SIG-M5 treated with dmso at 0.1 percent for 504 hours (cell line): Measurements from ENCODE around the gene ZC3HAV1.
A peak's percentile ranks its signal among the peaks of the same experiment; 100 is the strongest.
"Not testable (repeated sequence)": the region's sequence is repeated elsewhere in the genome, so short reads cannot be mapped to it uniquely, and the experiment has no call there.

Source experiments
- DNase-seq: peaks from one replicate; lab custom pipeline; 2025; ENCODE audit not compliant: unreplicated experiment; lab: John Stamatoyannopoulos, UW

ZC3HAV1 gene

GRCh38 chr7:139112741-139113250 lies 3.3 kb upstream of the ZC3HAV1 start:
- no peak for DNase-seq

GRCh38 chr7:139112316-139112715 lies 2.8 kb upstream of the ZC3HAV1 start:
- no peak for DNase-seq

- no peak for DNase-seq
Measured at GRCh38 chr7:139111811-139112301, 2.3 kb upstream of the ZC3HAV1 start.

GRCh38 chr7:139111147-139111546 lies 1.6 kb upstream of the ZC3HAV1 start:
- no peak for DNase-seq

GRCh38 chr7:139109983-139110411 lies 477 bp upstream of the ZC3HAV1 start:
- no peak for DNase-seq

GRCh38 chr7:139108266-139109187 lies 993 bp downstream of the ZC3HAV1 start:
- DNase-seq: peak; percentile 48

GRCh38 chr7:139106959-139107358 lies 2.6 kb downstream of the ZC3HAV1 start:
- peak; percentile 46 for DNase-seq

GRCh38 chr7:139106227-139106626 lies 3.3 kb downstream of the ZC3HAV1 start:
- DNase-seq: not testable (repeated sequence)

GRCh38 chr7:139105484-139105883 lies 4.0 kb downstream of the ZC3HAV1 start:
- DNase-seq: no peak

GRCh38 chr7:139104091-139104450 lies 5.4 kb downstream of the ZC3HAV1 start:
- DNase-seq: peak; percentile 67

- DNase-seq: no peak
Measured at GRCh38 chr7:139103057-139103815, 6.3 kb downstream of the ZC3HAV1 start.

GRCh38 chr7:139101637-139102158 lies 7.8 kb downstream of the ZC3HAV1 start:
- DNase-seq: not testable (repeated sequence)

GRCh38 chr7:139099172-139099947 lies 10.2 kb downstream of the ZC3HAV1 start:
- no peak for DNase-seq

- peak; percentile 71 for DNase-seq
Measured at GRCh38 chr7:139095194-139095659, 14.3 kb downstream of the ZC3HAV1 start.

- no peak for DNase-seq
Measured at GRCh38 chr7:139094596-139094995, 14.9 kb downstream of the ZC3HAV1 start.

- no peak for DNase-seq
Measured at GRCh38 chr7:139094030-139094429, 15.5 kb downstream of the ZC3HAV1 start.

- DNase-seq: not testable (repeated sequence)
Measured at GRCh38 chr7:139093512-139093911, 16.0 kb downstream of the ZC3HAV1 start.

GRCh38 chr7:139092090-139092796 lies 17.3 kb downstream of the ZC3HAV1 start:
- DNase-seq: no peak

GRCh38 chr7:139091677-139091996 lies 17.9 kb downstream of the ZC3HAV1 start:
- DNase-seq: no peak

- no peak for DNase-seq
Measured at GRCh38 chr7:139089118-139089517, 20.4 kb downstream of the ZC3HAV1 start.
